Stomach (tissue), 4 donors: Measurements from ENCODE around the gene CLEC4G.

ENCODE experiments used
- CTCF ChIP-seq, 7 experiments: fragments of 450-650 bp in 4 of 7; fragments of 200-600 bp in 3 of 7; sonication (generic) in 3 of 7; IDR thresholded peaks; one replicate each; pipeline ENCODE4 v1.5.1; 2016 to 2019; ENCODE audit warnings: antibody characterized with exemption in 7 of 7, control low read depth in 2 of 7, mild to moderate bottlenecking in 1 of 7
- EP300 ChIP-seq: sonication (generic); formaldehyde crosslinking; IDR thresholded peaks from one replicate; pipeline ENCODE4 v1.6.1; 2017; ENCODE audit warnings: antibody characterized with exemption
- POLR2A ChIP-seq, 4 donors: fragments of 450-650 bp; IDR thresholded peaks; one replicate each; pipeline ENCODE4 v1.6.1; 2016; ENCODE audit warnings: antibody characterized with exemption in 4 of 4, control low read depth in 2 of 4, mild to moderate bottlenecking in 1 of 4, moderate library complexity in 1 of 4
- POLR2AphosphoS5 ChIP-seq, 3 donors: sonication (generic); formaldehyde crosslinking; IDR thresholded peaks; one replicate each; pipeline ENCODE4 v1.6.1; 2016; ENCODE audit warnings: antibody characterized with exemption in 3 of 3

- TF ChIP-seq CTCF (IDR thresholded peaks at IDR 0.05) (no peak), POLR2A (IDR thresholded peaks at IDR 0.05) (no peak), POLR2AphosphoS5 (IDR thresholded peaks at IDR 0.05) (no peak), EP300 (no peak)
These were observed 5.3 kb upstream of the CLEC4G start for GRCh38 chr19:7737215-7737614.
